Neural progenitor cell (in vitro differentiated cells): ENCODE results near the gene ITGAX.

ENCODE experiments used
- CTCF ChIP-seq: fragments of 200-600 bp; sonication (generic); IDR thresholded peaks from 2 replicates; pipeline ENCODE4 v1.5.1; 2017; ENCODE audit warnings: antibody characterized with exemption, mild to moderate bottlenecking
- EZH2phosphoT487 ChIP-seq: fragments of 200-600 bp; sonication (generic); IDR thresholded peaks from 2 replicates; pipeline ENCODE4 v1.6.1; 2017; ENCODE audit warnings: antibody characterized with exemption

DNA sequence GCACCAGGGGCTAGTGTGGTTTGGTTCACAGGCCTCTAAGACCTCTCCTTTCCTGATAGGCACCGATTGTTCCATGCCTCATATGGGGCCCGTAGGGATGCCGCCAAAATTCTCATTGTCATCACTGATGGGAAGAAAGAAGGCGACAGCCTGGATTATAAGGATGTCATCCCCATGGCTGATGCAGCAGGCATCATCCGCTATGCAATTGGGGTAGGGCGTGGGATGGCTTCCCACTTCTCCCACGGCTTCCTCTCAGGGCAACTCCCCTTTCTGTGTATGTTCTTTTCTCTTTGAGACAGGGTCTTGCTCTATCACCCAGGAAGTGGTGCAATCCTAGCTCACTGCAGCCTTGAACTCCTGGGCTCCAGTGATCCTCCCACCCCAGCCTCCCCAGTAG lies 5.3 kb downstream of the ITGAX start:
- no peak for TF ChIP-seq CTCF
- no peak for TF ChIP-seq EZH2phosphoT487
